Measurements from ENCODE around the gene FAM187B.

Gene FAM187B

DNA sequence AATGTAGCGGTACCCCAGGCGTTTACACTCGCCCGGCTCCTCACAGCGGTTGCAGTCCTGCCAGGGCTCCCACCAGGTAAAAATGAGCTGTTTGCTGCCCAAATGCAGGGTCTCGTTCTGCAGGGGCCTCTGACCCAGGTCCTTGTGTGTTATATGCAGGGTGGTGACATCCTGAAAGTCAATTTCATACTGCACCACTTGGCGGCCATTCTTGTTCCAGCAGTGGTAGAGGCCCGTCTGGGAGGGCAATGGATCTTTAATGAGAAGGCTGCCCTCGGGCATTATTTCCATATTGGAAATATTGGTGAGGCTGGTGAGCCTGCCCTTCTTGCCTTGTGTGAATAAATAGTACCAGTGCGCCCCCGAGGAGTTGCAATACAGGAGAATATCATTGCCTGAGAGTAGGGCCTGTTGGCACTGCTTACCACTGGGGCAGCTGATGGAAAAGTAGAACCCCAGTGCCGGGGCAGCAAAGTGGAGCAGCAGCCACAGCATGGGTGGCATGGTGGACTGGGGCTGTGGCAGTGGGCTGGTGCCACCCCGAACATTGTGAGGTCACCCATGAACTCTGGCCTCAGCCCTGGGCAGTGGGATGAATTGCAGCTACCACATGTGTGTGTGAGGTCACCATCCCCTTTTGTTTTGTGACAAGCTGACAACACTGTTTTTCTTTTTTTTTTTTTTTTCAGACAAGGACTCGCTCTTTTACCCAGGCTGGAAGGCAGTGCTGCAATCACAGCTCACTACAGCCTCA lies at the start of gene FAM187B:
FAM187B (minus strand) TSS at position 563 of the 754 bp plus-strand sequence; CDS start at position 504, 59 bp downstream.
- FAIRE-seq: no peak

DNA sequence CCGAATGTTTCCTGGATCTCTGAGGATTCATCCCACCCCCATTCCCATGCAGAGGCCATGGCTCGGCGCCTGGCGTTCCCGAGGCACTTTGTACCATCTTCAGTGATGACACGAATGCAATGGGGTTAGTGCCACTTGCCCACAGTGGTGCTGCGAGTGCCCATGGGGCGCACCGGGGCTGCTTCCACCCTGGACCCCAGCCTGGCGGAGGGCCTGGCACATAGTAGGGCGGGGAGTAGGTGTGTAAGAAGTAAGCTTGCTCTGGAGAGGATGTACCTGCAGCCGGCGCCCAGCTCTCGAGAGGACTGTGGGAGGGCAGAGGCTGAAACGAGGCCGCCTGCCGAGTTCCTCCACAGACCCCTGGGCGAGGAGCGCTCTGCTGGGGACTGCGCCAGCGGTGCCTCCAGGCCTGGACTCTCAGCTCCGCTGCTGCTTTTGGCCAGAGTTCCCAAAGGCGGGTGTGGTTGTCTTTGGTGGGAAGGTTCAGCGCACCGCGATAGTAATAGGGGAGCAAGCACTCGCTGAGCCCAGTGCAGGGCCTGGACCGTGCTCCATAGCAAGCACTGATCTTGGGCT lies 48.3 kb upstream of the FAM187B start:
- no peak for FAIRE-seq

- no peak for FAIRE-seq
These were observed 45.8 kb upstream of the FAM187B start for GRCh38 chr19:35274323-35274722.

DNA sequence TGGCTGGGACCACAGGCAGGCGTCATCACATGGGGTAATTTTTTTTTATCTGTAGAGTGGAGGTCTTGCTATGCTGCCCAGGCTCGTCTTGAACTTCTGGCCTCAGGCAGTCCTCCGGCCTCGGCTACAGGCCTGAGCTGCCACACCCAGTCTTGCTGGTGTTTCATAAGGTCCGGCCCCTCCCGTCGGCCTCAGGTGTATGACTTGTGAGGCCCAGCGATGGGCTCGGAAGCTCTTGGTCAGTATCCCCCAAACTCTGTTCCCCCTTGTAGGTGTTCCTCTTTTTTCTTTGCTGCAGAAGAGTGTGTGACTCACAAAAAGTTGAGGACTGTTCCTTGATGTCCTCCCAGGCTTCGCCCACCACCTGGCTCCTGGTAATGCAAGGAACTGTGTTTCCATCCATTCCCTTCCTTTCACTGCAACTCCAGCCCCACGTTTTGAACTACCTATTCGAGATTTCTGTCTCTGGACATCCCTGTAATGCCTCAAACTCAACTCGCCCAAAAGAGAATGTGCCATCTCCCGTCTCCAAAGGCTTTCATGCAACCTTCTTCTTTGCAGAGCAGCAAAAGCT lies 45.2 kb upstream of the FAM187B start:
- FAIRE-seq: no peak

DNA sequence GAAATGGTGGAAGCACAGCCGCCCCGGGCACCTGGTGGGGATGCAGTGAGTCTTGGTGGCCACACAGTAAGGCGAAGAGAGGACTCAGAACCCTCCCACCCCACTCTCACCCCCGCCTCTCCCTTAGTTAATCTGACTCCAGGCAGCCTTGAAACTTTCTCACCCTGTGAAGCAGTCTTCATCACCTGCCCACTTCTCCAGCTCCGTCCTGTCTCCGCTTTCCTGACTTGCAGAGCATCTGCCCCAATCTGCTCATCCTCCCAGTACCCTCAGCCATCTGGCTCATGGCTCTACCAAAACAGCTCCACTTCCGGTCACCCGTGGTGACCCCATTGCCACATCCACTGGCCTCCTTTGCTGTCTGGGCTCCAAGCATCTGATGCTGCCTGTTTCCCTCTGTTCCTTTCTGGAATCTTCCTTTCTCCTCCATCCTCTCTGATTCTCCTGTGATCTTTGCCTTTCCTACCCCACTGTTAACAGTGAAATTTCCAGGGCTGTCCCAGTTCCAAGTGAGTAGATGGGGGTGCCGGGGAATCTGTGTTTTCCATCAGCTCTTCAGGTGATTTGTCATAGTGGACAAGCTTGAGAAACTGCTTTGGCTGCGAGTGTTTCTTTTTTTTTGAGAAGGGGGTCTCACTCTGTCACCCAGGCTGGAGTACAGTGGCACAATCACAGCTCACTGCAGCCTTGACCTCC lies 44.6 kb upstream of the FAM187B start:
- no peak for FAIRE-seq

- no peak for FAIRE-seq
These were observed 43.7 kb upstream of the FAM187B start for GRCh38 chr19:35272122-35272719.

DNA sequence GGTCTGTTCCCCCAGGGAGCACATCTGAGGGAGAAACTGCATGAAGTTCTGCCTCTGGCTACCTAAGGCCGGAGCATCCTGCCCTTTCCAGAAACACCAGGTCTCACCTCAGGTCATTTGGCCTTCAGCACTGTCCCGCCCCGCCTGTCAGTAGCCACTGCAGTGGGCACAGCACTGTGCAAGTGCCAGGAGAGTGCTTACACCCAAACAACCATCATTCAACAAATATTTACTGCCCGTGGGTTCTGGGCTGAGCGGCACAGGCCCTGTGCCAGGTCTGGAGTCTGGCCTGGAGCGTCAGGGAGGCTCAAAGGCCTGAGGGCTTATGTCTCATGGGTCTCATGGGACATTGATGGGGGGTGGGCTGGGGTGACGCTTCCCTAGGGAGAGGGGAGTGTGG lies 43.0 kb upstream of the FAM187B start:
- no peak for FAIRE-seq

- no peak for FAIRE-seq
These were observed 41.9 kb upstream of the FAM187B start for GRCh38 chr19:35270381-35270811.

GRCh38 chr19:35269438-35270117 lies 41.0 kb upstream of the FAM187B start:
- FAIRE-seq: no peak

DNA sequence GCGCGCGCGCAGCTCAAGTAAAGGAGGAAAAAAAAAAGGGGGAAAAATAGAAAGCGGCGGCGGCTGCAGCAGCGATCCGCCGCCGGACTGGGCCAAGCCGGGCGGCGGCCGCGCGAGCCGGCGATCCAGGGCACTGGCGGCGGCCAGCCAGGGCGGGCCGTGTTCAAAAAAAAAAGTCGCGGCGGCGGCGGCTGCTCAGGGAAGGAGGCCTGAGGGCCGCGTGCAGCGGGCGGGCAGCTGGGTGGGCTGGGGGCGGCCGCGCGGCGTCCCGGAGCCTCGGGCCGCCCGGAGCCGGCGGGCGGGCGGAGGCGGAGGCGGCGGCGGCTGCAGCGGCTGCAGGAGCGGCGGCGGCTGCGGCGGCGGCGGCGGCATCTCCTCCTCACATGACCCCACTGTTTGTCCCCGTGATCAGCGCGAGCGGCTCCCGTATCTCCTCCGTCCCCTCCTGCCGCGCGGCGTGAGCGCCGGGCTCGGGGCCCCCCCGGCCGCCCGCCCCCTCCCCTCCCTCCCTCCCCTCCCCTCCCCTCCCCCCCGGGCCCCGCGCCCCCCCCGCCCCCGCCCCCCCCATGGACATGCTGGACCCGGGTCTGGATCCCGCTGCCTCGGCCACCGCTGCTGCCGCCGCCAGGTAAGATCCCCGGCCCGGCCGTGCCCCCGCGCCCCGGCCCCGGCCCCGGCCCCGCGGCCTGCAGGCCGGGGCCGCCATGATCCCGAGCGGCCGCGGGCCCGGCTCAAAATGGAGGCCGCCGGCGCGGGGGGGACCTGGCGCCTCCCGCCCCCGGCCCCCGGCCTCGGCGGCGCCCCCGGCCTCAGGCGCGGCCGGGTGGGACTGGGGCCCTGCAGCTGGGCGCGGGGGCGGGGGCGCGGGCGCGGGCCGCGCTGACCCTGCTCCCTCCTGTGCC lies 40.2 kb upstream of the FAM187B start, which contains the start of gene USF2:
USF2 (plus strand) TSS at position 427 of the 902 bp plus-strand sequence; CDS start at position 567, 140 bp downstream.
- FAIRE-seq: no peak

DNA sequence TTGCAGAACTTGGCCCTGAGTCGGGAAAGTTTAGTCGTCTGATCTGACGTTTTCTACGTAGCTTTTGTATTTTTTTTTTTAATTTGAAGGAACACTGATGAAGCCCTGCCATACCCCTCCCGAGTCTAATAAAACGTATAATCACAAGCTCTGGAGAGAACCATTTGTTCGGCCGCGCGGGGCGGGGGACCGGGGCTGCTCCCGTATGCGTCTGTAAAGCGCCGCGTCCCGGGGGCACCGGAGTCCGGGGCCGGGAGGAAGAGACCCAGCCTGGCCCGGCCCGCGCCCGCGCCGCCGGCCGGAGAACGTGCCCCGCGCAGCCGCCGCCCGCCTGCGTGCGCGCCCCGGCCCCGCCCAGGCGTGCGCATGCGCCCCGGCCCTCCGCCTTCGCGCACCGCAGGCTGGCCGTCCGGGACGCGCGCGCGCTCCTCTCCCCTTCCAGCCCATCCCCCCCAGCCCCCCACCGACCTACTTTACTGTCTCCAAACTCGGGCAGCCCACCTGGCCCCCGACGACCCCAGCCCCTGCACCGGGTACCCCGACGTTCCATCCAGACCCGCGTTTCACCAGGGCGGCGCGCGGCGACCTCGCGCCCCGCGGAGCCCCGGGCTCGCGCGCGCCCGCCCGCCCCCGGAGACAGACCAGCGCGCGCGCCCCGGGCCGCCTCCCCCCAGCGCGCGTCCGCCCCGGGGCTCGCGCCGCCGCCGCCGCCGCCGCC lies 39.4 kb upstream of the FAM187B start:
- FAIRE-seq: no peak

DNA sequence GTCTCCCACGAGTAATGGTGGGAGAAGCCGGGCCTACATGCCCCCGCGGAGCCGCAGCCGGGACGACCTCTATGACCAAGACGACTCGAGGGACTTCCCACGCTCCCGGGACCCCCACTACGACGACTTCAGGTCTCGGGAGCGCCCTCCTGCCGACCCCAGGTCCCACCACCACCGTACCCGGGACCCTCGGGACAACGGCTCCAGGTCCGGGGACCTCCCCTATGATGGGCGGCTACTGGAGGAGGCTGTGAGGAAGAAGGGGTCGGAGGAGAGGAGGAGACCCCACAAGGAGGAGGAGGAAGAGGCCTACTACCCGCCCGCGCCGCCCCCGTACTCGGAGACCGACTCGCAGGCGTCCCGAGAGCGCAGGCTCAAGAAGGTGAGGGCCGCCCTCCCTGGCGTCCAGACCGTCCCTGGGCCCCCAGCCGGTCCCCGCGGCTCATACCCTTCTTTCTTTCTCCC lies 38.8 kb upstream of the FAM187B start:
- no peak for FAIRE-seq

DNA sequence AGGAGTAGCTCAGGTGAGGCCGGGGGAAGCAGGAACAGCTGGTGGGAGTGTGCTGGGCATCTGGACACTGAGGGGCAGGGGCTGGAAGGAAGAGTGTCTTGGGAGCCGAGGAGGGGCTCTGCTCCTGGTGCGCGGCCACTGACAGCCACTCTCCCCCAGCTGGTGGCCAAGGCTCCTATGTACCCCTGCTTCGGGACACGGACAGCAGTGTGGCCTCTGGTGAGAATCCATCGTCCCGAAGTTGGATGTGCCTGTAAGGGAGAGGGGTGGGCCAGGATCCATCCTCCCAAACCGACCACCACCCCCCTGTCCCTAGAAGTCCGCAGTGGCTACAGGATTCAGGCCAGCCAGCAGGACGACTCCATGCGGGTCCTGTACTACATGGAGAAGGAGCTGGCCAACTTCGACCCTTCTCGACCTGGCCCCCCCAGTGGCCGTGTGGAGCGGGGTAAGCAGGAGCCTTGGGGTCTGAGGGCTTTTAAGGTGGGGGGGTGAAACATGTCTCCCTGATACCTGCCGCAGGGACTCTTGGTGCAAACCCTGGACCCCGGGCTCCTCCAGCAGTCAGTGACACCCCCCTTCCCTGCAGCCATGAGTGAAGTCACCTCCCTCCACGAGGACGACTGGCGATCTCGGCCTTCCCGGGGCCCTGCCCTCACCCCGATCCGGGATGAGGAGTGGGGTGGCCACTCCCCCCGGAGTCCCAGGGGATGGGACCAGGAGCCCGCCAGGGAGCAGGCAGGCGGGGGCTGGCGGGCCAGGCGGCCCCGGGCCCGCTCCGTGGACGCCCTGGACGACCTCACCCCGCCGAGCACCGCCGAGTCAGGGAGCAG lies 38.2 kb upstream of the FAM187B start:
- FAIRE-seq: no peak

DNA sequence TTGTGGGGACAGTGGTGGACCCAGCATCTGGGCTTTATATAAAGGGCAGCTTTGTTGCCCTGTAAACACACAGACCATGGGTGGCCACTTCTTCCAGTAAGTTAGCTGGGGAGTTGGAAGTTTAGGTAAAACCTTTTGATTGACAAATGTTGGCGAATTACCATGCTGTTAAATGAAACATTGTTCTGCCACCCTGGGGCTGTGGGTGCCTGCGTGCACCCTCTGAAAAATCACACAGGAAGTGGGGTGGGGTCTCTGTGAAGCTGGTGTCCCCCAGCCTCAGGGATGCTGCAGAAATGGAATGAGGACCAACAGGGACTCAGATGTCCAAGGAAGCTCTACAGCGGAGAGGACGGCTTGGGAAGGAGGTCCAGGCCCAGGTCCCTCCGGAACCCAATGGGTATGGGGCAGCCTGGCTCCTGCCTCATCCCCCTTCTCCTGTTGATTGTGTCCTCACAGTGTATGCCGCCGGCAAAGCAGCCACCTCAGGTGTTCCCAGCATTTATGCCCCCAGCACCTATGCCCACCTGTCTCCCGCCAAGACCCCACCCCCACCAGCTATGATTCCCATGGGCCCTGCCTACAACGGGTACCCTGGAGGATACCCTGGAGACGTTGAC lies 37.5 kb upstream of the FAM187B start:
- FAIRE-seq: no peak

DNA sequence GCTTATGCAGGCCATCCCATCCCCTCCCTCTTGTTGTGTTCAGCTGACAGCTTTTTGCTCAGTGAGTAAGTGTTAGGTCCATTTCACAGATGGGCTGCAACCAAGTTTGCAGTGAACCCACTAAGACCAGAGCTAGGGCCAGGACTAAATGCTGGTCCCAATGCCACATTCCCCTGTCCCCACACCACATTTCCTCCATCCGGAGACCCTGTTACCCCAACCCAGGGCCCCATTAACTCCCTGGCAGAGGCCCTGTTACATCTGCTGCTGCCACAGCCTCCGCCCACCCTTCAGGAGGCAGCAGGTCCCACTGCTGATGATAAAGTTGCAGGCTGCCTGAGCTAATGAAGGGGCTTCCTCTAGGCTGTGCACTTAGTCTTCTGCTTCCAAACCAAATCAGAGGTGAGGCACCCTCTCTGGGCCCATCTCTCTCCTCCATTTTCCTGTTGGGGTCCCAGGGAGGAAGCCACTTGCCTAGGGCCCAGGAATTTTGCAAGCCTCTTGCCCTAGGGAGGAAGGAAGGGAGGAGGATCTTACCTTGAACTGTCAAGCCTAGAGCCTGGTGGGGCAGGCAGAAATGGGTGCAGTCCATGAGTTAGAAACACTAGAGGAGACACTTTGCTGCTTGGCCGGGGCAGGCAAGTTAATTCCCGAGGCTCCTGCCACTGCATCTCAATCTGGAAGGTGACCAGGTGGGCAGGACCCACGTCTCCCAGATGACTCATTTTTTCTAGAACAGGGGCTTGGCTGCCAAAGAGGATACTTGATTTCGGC lies 36.8 kb upstream of the FAM187B start:
- no peak for FAIRE-seq

- FAIRE-seq: no peak
These were observed 36.0 kb upstream of the FAM187B start for GRCh38 chr19:35264268-35265125.

GRCh38 chr19:35262101-35262761 lies 33.7 kb upstream of the FAM187B start:
- FAIRE-seq: no peak

All from islet of Langerhans (tissue), 1 donor.